Upper lobe of left lung (tissue), 4 donors: Measurements from ENCODE around the gene NBAS.

Source experiments
- CTCF ChIP-seq, 6 experiments: fragments of 450-650 bp in 4 of 6; fragments of 200-600 bp in 2 of 6; sonication (generic) in 2 of 6; IDR thresholded peaks; one replicate each; pipeline ENCODE4 v1.5.1; 2016 to 2019; ENCODE audit warnings: antibody characterized with exemption in 6 of 6
- EP300 ChIP-seq, 4 donors: sonication (generic); formaldehyde crosslinking; IDR thresholded peaks; one replicate each; pipeline ENCODE4 v1.5.1; 2017; ENCODE audit warnings: antibody characterized with exemption in 4 of 4, control low read depth in 2 of 4
- POLR2A ChIP-seq, 4 donors: fragments of 450-650 bp; IDR thresholded peaks; one replicate each; pipeline ENCODE4 v1.5.1; 2016 to 2017; ENCODE audit warnings: antibody characterized with exemption in 4 of 4, mild to moderate bottlenecking in 2 of 4
- POLR2AphosphoS5 ChIP-seq, 2 donors: sonication (generic); formaldehyde crosslinking; IDR thresholded peaks; one replicate each; pipeline ENCODE4 v1.5.1; 2017; ENCODE audit warnings: antibody characterized with exemption in 2 of 2

- TF ChIP-seq CTCF (IDR thresholded peaks at IDR 0.05) (no peak), POLR2AphosphoS5 (IDR thresholded peaks at IDR 0.05) (no peak), POLR2A (IDR thresholded peaks at IDR 0.05) (no peak), EP300 (IDR thresholded peaks at IDR 0.05) (no peak)
Observed at GRCh38 chr2:15224641-15225040, 336.5 kb downstream of the NBAS start.
